IPS DF 4.7 (cell line): ENCODE data around the gene AUTS2.

Experiments used
- DNase-seq: peaks from one replicate; pipeline ENCODE4 v3.0.0-alpha.2; 2013; ENCODE audit warnings: low spot score; ENCODE audit errors: extremely low read depth

The AUTS2 gene

DNA sequence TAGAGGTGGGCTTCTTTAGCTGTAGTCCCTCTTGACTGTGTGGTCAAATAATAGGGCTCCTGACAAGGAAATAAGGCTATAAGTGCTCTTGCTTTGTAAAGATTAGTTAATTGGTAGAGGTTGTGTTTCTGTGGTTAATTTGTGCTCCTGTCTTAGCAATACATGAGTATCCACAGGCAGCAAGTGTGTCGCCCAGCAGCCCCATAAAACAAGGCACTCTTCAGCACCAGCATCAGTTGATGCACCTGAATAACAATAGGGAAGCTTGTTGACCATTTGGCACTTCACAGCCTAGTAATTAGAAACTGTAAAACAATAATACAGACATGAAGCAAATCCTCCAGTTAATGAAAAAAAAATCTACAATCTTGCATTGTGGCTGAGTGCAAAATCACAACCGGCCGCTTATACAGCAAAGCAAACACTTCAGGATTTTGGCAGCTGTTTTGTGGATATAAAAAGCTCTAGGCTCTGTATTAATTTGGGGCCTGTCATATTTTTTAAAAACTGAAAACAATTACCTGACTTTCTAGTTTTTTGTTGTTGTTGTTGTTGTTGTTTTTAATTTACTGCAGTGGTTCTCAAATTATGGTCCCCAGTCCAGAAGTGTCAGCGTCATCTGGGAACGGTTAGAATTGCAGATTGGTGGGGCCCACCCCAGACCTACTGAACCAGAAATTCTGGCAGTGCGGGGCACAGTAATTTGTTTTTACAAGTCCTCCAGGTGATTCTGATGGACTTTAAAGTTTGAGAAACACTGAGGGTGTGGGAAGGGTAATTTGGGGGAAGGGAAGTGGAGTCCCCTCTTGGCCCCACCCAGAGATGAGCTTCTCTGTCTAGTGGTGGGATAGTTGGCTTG, 56.8 kb downstream of the AUTS2 start:
- DNase-seq: no peak

DNA sequence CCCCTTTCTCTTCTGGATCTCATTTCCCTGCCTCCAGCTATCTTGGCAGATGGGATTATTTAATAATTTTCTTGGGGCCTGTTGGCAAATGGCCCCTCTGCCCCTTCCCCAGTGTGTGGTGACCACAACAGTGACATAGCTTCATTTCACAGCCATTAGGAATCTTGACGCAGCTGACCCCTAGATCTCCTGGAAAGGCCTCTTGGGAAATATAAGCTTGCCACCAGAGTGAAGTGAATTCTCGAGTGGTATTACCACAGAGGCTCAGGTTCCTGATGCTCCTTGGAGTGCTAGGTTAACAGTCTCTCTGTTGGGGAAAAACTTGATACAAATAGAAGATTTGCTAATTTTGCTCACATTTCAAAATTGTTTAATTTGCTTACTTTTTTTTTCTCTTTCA, 57.8 kb downstream of the AUTS2 start:
- no peak for DNase-seq

DNA sequence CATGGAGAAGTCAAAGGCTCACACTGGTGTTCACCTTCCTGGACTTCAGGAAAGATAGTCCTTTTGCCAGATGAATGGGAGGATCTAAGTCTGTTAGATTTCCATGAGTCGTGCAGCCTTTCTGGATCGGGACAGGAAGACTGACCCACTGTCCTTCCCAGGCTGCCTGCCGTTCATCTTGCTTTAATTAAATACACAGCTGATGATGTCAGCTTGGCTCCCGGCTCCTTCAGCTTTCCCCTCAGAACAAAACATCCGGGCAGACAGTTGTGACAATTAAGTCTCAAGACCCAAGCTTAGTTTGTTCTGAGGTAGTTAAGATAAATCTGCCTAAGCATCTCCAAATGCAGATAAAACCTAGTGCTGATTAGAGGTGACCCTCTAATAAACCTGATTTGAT, 58.6 kb downstream of the AUTS2 start:
- no peak for DNase-seq

DNA sequence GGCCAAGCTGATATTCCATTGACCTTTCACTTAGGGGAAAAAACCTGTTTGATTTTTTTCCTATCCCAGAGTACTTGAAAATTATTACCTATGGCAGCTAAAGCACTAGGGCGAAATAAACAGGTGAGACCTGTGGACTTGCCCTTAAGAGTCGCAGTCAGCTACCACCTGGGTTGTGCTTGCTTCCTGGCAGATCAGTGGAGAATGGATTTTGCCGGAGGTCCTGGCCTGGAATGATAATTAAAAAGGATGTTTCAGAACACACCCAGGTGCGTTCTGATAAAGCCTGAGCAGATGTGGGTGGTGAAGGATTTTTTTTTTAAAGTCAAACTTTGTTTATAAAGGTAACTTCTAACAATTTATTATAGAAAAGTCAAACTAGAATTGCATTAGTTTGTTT, 59.1 kb downstream of the AUTS2 start:
- DNase-seq: no peak

DNA sequence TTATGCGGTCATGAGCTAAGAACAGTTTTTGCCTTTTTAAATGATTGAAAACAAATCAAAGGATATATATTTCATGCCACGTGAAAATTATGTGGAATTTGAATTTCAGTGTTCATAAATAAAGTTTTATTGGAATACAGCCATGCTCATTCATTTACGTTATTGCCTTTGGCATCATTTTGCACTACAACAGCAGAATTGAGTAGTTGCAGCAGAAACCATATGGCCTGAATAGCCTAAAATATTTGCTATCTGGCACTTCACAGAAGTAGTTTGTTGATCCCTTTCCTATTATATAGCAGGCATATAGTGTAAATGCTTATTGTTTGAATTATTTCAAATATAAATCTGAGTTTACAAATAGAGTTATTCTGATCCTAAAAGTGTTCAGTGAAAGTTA, 59.7 kb downstream of the AUTS2 start:
- DNase-seq: no peak

DNA sequence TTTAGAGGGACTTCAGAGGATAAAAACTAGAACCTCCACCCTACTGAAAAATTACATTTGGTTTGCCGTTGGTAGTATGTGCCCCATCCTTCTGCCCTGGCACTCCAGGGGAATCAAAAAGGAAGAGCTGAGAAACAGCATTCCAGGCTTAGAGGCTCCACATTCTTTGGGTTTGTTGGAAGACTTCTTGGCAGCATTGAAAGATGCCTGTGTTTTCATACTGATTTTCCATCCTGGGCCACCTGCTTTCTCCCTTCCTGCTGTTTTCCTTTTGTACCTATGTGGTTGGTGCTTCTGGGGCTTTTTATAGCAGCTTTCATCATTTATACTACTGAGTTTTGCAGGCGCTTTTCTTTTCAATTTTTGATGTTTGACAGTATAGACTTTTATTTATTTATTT, 61.7 kb downstream of the AUTS2 start:
- DNase-seq: no peak

DNA sequence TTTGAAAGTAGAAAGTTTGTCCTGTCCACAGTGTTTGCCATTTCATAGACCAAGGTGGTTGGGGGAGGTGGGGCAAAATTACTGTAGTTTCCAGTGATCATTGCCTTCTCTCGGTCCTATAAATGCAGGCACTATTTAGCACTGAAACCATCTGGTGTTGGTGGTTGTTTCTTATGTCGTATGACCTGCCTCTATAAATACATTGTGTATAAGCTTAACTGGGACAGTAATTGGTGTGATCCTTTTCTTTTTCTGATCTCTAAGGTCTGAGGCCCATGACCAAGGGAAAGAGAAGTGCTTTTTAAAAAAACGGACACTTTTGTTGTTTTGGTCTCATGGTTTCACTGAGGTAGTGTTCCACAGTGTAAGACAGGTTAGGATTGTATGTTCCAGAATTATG, 63.1 kb downstream of the AUTS2 start:
- no peak for DNase-seq

DNA sequence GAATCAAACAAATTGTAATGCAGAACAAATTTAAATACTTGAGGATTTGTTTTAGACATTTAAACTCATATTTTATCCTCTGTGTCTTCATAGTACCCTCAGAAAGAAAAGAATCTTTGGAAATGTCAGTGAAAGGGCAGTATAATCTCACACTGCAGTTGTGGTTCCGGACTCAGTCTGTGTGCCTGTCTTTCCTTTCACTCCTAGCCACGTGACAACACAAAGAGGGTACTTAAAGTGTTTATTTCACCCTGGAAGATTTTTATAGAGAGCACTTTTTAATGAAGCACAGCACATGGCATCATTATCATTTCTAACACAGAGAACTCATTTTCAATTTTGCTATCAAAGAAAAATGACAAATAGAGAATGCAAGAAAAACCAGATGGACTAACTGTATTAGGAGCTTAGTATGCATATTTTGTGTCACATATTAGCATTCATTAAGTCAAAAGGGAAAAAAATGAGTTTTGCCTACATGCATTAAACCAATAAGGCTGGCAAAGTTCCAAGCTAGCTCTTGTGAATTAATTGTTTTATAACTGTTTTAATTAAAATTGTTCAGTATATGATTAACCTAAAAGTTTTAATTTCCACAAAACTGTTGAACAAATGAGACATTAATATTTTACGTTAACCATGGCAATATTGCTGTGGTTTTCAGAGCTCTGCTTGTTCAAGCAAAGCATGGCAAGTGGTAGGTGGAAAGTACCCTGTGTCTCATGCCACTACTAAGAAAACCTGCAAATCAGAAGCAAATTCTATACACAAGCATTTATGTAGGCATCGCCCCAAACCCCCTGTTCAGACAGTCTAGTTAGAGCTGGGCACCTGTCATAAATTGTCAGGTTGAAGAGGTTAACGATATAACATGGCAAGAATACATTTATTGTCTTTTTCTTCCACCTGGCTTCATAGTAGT, 65.9 kb downstream of the AUTS2 start:
- no peak for DNase-seq

DNA sequence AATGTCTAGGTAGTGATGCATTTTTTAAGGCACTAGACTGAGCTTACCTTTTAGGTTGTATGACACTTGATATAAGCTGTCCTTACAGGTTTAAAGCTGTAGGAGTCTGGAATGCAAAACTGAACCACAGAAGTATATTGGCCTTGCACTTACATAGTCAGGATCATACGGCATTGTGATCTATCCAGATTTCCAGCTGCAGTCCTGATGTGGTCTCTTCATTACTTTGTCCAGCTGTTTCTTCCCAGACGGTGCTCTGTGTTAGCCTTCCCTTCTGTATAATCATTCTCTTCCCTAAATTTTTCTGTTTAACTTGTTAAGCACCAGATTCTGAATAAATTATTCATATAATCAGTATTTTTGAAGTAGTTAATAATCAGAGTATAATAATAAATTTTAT, 67.1 kb downstream of the AUTS2 start:
- DNase-seq: no peak

DNA sequence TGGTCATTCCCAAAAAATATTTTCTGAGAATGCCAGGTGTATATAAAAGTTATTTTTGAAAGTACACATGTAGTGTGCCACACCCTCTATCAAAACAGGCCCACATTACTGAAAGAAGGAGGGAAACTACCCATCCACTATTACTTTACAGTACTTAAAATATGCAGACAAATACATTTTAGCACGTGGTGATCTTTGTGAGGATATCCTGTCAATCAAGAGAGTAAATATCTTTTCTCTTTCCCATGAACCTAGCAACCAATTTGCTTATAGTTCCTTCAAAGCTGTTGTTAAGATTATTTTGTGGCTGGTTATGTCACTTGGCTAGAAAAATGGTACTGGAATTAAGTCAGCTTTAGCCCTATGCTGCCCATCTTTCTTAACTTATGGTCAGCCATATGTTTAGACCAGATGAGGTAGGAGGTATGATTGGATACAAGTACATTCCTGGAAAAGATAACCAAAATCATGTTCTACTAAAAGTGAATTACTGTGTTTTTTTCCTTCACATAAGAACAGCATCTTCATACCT, 70.1 kb downstream of the AUTS2 start:
- no peak for DNase-seq

DNA sequence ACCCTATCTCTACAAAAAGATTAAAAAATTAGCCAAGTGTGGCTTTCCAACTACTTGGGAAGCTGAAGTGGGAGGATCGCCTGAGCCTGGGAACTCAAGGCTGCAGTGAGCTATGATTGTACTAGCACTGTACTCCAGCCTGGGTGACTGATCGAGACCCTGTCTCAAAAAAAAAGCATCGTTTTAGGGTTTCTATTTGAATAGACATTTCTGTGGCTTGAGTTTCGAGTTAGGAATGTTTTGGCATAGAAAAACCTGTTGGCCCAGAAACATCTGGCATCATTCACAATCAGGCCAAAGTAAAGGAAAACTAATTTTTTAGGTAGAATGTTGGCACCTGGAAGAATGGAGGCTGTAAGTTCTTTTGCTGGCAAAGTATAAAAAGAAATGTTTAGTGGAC, 72.4 kb downstream of the AUTS2 start:
- DNase-seq: no peak

DNA sequence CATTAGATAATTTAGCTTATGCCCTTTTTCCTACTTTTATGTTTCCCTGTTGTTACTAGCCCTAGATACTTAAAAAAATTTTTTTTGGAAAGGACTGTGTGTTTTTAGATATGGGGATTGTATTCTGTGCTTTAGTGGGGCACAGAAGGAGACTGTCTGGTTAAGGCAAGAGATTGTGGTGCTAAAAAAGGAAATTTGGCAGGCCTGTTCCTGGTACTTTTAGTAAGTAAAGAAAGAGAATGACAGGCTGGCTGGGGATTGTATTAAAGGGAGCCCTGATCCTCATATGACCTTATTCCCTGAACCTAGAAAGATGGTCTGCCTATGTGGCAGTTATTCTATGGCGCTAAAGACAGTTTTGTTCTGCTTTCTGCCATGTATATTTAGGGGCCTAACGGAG, 74.8 kb downstream of the AUTS2 start:
- DNase-seq: no peak

DNA sequence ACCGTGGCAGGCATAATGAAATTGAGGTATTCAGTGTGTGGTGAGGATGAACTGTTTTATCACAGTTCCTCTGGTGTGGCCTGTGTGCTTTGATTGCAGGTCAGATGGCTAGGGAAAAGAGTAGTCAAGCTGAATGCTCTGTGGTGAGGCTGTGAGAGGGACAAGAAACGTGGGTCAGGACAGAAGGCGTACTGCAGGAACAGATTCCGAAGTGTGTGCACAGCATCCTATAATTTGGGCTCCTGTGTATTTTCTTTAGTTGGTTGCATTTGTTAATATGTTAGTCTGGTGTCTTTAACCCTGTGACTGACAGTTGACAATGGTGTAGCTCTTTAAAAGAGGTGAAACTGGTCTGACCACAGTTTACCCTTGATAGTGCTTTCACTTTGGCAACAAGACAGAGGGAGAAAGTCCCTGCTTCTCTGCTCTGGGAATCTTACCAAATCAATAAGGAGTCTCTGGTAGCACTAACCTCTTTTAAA, 76.5 kb downstream of the AUTS2 start:
- DNase-seq: no peak

DNA sequence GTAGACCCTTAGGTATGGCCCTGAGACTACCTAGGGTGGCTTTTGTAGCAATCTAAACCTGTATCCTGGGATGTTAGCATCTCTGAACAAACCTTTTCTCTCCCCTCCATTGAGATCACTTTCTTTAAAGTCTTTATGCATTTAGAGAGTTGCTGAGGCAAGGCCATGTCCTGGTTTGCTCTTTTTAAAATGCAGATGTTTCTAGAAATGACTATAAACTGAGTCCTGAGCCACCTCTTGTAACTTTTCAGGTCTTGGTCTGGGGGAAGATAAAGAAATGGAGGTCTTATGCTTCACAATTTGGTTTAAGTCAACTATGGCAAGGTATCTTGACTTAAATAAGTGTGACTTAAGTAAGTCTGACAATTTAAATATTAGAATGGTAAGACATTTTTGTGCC, 78.0 kb downstream of the AUTS2 start:
- DNase-seq: no peak

DNA sequence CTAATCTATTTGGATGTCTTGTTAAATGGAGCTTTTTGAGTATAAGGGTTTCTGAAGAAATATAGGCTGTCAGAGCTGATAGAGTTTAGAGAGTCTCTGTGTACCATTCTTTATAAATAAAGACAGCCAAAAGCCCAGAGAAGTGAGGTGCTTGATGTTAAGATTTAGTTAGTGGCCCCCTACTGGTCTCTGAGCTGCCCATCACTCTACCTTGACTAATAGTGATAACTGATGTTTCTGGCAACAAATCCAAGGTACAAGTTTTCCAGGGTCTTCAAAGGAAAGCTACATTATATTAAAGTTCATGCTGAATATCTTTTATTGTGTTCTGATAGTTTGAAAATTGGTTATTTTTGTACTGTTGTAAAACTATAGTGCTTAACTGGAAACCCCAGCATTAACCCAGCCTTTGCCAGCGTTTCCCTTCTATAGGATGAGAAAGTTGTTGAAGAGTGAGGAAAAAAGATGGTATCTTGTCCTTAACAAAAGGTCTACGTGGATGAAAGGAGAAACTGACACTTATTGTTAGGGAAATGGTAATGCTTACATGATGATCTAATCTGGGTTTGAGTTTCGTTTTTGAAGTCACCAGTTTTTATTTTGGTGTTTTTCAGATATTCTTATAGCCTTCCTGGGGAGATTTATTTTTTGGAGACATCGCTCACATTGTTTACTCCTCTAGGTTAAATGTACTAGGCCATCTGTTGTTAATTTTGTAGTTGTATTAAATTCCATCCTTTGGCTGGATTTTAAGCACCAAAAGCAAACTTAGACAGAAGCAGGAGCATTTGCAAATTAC, 79.0 kb downstream of the AUTS2 start:
- DNase-seq: no peak

DNA sequence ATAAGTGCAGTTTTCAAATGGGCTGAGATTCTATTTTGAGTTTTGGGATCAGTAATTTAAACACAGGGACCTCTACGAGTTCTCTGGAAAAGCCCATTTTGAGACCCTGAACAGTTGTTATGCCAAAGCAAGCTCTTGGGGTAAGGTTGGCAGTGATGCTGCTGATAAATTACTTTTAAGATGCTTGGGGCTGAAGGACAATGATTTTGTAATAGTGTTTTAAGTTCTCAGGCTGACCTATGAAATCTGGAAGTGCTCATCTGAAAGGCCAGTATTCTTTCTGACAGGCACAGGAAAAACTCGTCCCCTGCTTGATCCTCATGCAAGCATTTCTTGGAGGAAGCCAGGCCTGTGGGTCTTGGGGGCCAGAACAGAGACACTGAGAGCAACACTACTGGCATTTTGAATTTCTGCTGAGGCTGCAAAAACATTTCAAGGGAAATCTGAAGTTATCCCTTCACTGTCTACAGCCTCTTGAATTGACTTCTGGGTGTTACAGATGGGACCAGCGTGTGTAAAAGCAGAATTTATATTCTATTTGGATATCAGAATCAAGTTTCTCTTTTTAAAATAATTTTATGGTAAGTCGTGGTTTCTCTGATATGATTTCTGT, 79.7 kb downstream of the AUTS2 start:
- DNase-seq: no peak

DNA sequence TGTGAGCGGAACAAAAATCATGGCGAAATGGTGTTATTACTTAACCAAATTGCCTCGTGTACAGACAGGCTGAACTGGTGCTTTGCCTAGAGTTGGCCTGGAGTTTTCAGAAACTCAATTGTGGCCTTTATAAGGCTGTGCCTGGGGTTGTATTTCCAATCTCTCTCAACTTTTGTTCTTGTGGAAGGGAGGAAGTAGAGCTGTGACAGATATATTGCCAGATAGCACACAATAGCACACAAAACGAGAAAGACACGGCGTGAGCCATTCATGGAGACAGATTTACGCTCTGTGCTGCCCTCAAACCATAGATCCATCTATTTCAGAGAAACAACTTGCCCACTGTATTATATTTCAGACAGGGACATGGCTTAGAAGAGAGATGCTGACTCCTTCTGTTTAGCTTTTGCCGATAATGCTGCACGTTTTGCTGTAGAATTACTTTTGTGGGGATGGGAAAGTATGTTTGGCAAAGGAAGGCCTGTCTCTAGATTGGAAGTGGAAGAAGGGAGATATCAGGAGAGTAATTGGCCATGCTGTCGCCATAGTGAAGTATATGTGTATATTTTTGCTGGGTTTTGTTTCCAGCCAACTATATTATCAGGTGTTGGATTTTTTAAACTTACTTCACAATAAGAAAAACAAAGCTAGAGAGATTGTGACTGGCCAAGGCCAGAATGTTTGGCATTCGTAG, 80.4 kb downstream of the AUTS2 start:
- DNase-seq: no peak

DNA sequence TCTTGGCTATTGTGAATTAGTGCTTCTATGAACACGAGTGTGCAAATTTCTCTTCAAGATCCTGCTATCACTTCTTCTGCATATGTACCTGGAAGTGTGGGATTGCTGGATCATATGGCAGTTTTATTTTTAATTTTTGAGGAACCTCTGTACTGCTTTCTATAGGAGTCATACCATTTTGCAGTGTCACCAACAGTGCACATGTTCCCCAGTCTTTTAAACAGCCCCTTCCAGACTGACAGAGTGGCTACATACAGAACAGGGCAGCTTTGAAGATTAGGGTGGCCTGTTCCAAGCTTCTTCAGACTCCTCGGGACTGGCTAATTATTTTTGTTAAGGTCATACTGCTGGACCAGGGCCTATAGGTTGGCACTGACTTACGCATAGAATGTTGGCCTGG, 82.9 kb downstream of the AUTS2 start:
- DNase-seq: no peak

DNA sequence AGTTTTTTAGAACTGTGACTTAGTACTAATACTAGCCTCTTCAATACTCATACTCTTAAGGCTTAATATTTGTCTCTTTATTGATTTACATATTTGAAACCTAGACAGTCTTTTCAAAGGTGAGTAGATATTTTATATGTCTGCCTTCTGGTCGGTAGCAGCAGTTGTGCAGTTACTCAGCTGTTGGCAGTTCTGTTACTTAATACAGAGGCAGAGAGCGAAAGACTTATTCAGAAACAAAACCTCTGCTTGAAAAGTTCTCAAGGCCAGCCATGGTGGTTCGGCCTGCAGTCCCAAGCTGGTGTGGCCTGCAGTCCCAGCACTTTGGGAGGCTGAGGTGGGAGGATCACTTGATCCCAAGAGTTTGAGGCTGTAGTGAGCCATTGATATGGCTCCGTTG, 84.2 kb downstream of the AUTS2 start:
- DNase-seq: no peak

DNA sequence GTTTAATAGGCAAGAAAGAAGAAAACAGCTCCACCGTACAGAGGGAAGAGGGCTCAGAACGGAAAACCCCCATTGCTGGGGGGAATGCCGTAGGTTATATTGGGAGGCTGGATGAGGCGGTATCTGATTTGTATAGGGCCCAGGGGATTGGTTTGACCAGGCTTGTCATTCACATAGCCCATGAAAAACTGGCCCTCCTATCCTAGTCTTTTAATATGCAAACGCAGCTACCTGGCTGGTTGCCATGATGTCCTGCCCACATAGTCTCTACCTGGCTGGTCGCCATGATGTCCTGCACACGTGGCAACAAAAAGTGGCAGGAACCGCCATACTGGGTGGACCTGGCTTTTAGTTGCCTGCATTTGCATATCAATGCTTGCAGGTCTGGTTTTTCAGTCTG, 84.7 kb downstream of the AUTS2 start:
- DNase-seq: no peak
